ENCODE data around the gene REC8. TPM values are rescaled to one million over a fixed set of nuclear protein-coding genes. Genes with fewer than 3 reads are reported as not detected.

Gene REC8
- total and polyA plus RNA-seq, 2 of the 13 experiments (the other 11 are each of a cell fraction or from before 2014, with no cell fraction given), result 3.4 to 14.7 TPM

GRCh38 chr14:24185026-24185425 is 13.1 kb downstream of the REC8 start (continued):
- no peak for TF ChIP-seq KAT8 (CRISPR knock-in tag; IDR thresholded peaks at IDR 0.05)
- TF ChIP-seq SPEN (CRISPR knock-in tag; IDR thresholded peaks at IDR 0.05; ENCODE audit: low read depth), result no peak
- TF ChIP-seq BCL3 (CRISPR knock-in tag; IDR thresholded peaks at IDR 0.05), result peak; percentile 44; the same call in 1 of the 2 replicates
- no peak for TF ChIP-seq HDAC6 (IDR thresholded peaks at IDR 0.05; ENCODE audit: low read depth, low read length)
- no peak for TF ChIP-seq ZFP36L2 (CRISPR knock-in tag; IDR thresholded peaks at IDR 0.05)
- no peak for TF ChIP-seq GTF3A (CRISPR knock-in tag; conservative IDR thresholded peaks at IDR 0.05)
- 0 out of 2 replicates have a peak, but pooled peaks have one; percentile 61 for TF ChIP-seq ZNF598 (CRISPR knock-in tag; IDR thresholded peaks at IDR 0.05; ENCODE audit: borderline replicate concordance)
- no peak for TF ChIP-seq ZNF543 (CRISPR knock-in tag; IDR thresholded peaks at IDR 0.05)
- TF ChIP-seq JUN (CRISPR knock-in tag; IDR thresholded peaks at IDR 0.05), result no peak
- no peak for TF ChIP-seq MLXIP (CRISPR knock-in tag; IDR thresholded peaks at IDR 0.05; ENCODE audit: borderline replicate concordance)
- TF ChIP-seq SUZ12 (IDR thresholded peaks at IDR 0.05; ENCODE audit: low read depth, low read length), result no peak
- no peak for TF ChIP-seq ZNF460 (CRISPR knock-in tag; IDR thresholded peaks at IDR 0.05; ENCODE audit: borderline replicate concordance)
- no peak for TF ChIP-seq CTCF (CRISPR knock-in tag; IDR thresholded peaks at IDR 0.05)
- no peak for TF ChIP-seq ZBTB25 (CRISPR knock-in tag; IDR thresholded peaks at IDR 0.05)
- TF ChIP-seq KDM1A (CRISPR knock-in tag; IDR thresholded peaks at IDR 0.05), result no peak
- TF ChIP-seq ZFX (CRISPR knock-in tag; IDR thresholded peaks at IDR 0.05; ENCODE audit: low read depth), result no peak
- TF ChIP-seq ZNF432 (CRISPR knock-in tag; IDR thresholded peaks at IDR 0.05; ENCODE audit: borderline replicate concordance), result no peak
- TF ChIP-seq TBX3 (IDR thresholded peaks at IDR 0.05; ENCODE audit: borderline replicate concordance), result no peak
- no peak for TF ChIP-seq KMT2B (CRISPR knock-in tag; IDR thresholded peaks at IDR 0.05)
- TF ChIP-seq MEIS1 (CRISPR knock-in tag; IDR thresholded peaks at IDR 0.05; ENCODE audit: borderline replicate concordance), result no peak

Data from HepG2 (cell line).